CD14-positive monocyte (primary cell): Measurements from ENCODE around the gene THBS3. TPM values are rescaled to one million over a fixed set of nuclear protein-coding genes. Genes with fewer than 3 reads are reported as not detected.
"Not testable (repeated sequence)": the region's sequence is repeated elsewhere in the genome, so short reads cannot be mapped to it uniquely, and the experiment has no call there.

Experiments
- DNase-seq, 3 donors: peaks; one replicate each; pipeline ENCODE4 v3.0.0-alpha.2; 2011 to 2022
- H2AFZ ChIP-seq: 2 replicates; pipeline ENCODE4 v1.6.0; 2012; ENCODE audit warnings: mild to moderate bottlenecking, low read depth, low read length, inconsistent platforms; ENCODE audit not compliant: insufficient read depth, poor library complexity, severe bottlenecking
- H3K27ac ChIP-seq, 2 donors: 1 replicate in 1 of 2; 2 replicates in 1 of 2; pipeline ENCODE4 v1.5.1; 2012 to 2013; ENCODE audit warnings: low read length in 2 of 2, control low read depth in 1 of 2, inconsistent platforms in 1 of 2, low read depth in 1 of 2, mild to moderate bottlenecking in 1 of 2
- H3K27me3 ChIP-seq, 2 donors: one replicate each; pipeline versions ENCODE4 v1.6.0 to v1.6.1; 2011 to 2013; ENCODE audit warnings: low read length in 2 of 2; ENCODE audit not compliant: control insufficient read depth in 2 of 2, insufficient read depth in 2 of 2
- H3K36me3 ChIP-seq, 2 donors: replicated peaks in 1 of 2; 1 replicate in 1 of 2; 2 replicates in 1 of 2; pipeline versions ENCODE4 v1.5.1 to v1.6.1; 2012 to 2013; ENCODE audit warnings: low read length in 2 of 2, control low read depth in 1 of 2, inconsistent platforms in 1 of 2, mild to moderate bottlenecking in 1 of 2; ENCODE audit not compliant: insufficient read depth in 2 of 2, control insufficient read depth in 1 of 2
- H3K4me1 ChIP-seq, 2 donors: 1 replicate in 1 of 2; 2 replicates in 1 of 2; pipeline versions ENCODE4 v1.5.1 to v1.6.1; 2012 to 2013; ENCODE audit warnings: low read length in 2 of 2, control low read depth in 1 of 2, inconsistent platforms in 1 of 2, mild to moderate bottlenecking in 1 of 2, moderate library complexity in 1 of 2; ENCODE audit not compliant: insufficient read depth in 2 of 2, control insufficient read depth in 1 of 2
- H3K4me2 ChIP-seq: replicated peaks from 2 replicates; pipeline ENCODE3; 2012; ENCODE audit warnings: low read length, moderate library complexity, mild to moderate bottlenecking; ENCODE audit not compliant: poor library complexity, severe bottlenecking; ENCODE audit errors: extremely low read depth
- H3K4me3 ChIP-seq, 3 experiments: fragments of 200-600 bp in 1 of 3; sonication (generic) in 1 of 3; replicated peaks in 1 of 3; 1 replicate in 2 of 3; 2 replicates in 1 of 3; pipeline ENCODE4 v1.5.1; 2011 to 2013; ENCODE audit warnings: low read length in 3 of 3, mild to moderate bottlenecking in 3 of 3, control low read depth in 2 of 3, low read depth in 2 of 3, inconsistent platforms in 1 of 3, moderate library complexity in 1 of 3
- H3K79me2 ChIP-seq: 2 replicates; pipeline ENCODE4 v1.6.0; 2012; ENCODE audit warnings: mild to moderate bottlenecking, control low read depth, inconsistent platforms, low read length, moderate library complexity; ENCODE audit not compliant: insufficient read depth
- H3K9ac ChIP-seq: 2 replicates; pipeline ENCODE4 v1.6.0; 2017; ENCODE audit warnings: low read length, mild to moderate bottlenecking; ENCODE audit not compliant: insufficient read depth, poor library complexity, severe bottlenecking
- H3K9me3 ChIP-seq, 2 donors: replicated peaks in 1 of 2; 1 replicate in 1 of 2; 2 replicates in 1 of 2; pipeline versions ENCODE4 v1.5.1 to v1.6.1; 2012 to 2013; ENCODE audit warnings: low read length in 2 of 2, control low read depth in 1 of 2; ENCODE audit not compliant: control insufficient read depth in 1 of 2, insufficient read depth in 1 of 2
- H4K20me1 ChIP-seq: 2 replicates; pipeline ENCODE4 v1.6.0; 2012; ENCODE audit warnings: mild to moderate bottlenecking, low read length, control low read depth, moderate library complexity; ENCODE audit not compliant: insufficient read depth
- H3K27ac Mint-ChIP-seq, 7 donors: one replicate each; pipeline ENCODE4 v1.8.0; 2020; ENCODE audit warnings: mild to moderate bottlenecking in 7 of 7, mixed read lengths in 7 of 7, moderate library complexity in 6 of 7, inconsistent platforms in 2 of 7
- H3K27me3 Mint-ChIP-seq, 3 donors: one replicate each; pipeline ENCODE4 v1.8.0; 2021 to 2022; ENCODE audit warnings: low read depth in 3 of 3, mild to moderate bottlenecking in 3 of 3, mixed read lengths in 3 of 3, moderate library complexity in 3 of 3, inconsistent platforms in 1 of 3
- H3K36me3 Mint-ChIP-seq, 2 donors: one replicate each; pipeline ENCODE4 v1.8.0; 2020; ENCODE audit warnings: mixed read lengths in 2 of 2, inconsistent platforms in 1 of 2, mild to moderate bottlenecking in 1 of 2
- H3K4me1 Mint-ChIP-seq: one replicate; pipeline ENCODE4 v1.8.0; 2020; ENCODE audit warnings: mild to moderate bottlenecking, mixed read lengths
- H3K4me3 Mint-ChIP-seq, 2 donors: one replicate each; pipeline ENCODE4 v1.8.0; 2020; ENCODE audit warnings: mild to moderate bottlenecking in 2 of 2, mixed read lengths in 2 of 2, moderate library complexity in 1 of 2
- H3K9me3 Mint-ChIP-seq, 7 donors: one replicate each; pipeline ENCODE4 v1.8.0; 2020 to 2022; ENCODE audit warnings: mixed read lengths in 7 of 7, mild to moderate bottlenecking in 6 of 7, moderate library complexity in 6 of 7, inconsistent platforms in 2 of 7
- CTCF ChIP-seq: fragments of 200-600 bp; IDR thresholded peaks from one replicate; pipeline ENCODE4 v1.8.0; 2022; ENCODE audit warnings: antibody characterized with exemption, mild to moderate bottlenecking
- WGBS: methylation state at CpG from one replicate; pipeline ENCODE4 v1.1.5; 2013; ENCODE audit warnings: missing lambda C conversion rate; ENCODE audit not compliant: insufficient coverage; 5-methylcytosine and 5-hydroxymethylcytosine counted together
- intact Hi-C, 2 donors: fragments of 100-400 bp; cut with micrococcal nuclease; formaldehyde crosslinking; loops; one replicate each; pipeline versions ENCODE4 v1.15.0 to v1.15.1; 2023
- polyA plus RNA-seq, 3 donors: library from polyadenylated mRNA; depleted of rRNA in 1 of 3; unstranded in 2 of 3; stranded (reverse) in 1 of 3; fragments of 300-500 nt in 2 of 3; fragments of >200 nt in 1 of 3; fragmentation: Illumina TruSeq in 2 of 3; gene quantifications; 1 replicate in 2 of 3; 2 replicates in 1 of 3; pipeline ENCODE4 v1.2.3, GENCODE V29; 2012 to 2021

THBS3 gene
- polyA plus RNA-seq, 3 donors, result 3.2 to 50.7 (median 5.3) TPM

- no peaks in the 10 kb centered on the region for H3K79me2 ChIP-seq
- H3K9me3 ChIP-seq, result no peaks in the 10 kb centered on the region
- H3K27ac Mint-ChIP-seq, result peak overlapping the region in 1 of 7 donors; percentile 37
- no peaks in the 10 kb centered on the region for H3K36me3 ChIP-seq
- no peak for DNase-seq
- no peak overlapping the region for H3K9ac ChIP-seq
- H3K9me3 Mint-ChIP-seq, result peaks cover 0 to 7% (median 3%) of the 10 kb centered on the region in 7 donors
- peaks cover 27 to 35% of the 10 kb centered on the region in 2 donors for H3K4me1 ChIP-seq
- no peak overlapping the region for H3K27ac ChIP-seq
- no peaks in the 10 kb centered on the region for H4K20me1 ChIP-seq
- intact Hi-C loops, result no loop called here
- H3K27me3 Mint-ChIP-seq, result peaks cover 22 to 29% (median 23%) of the 10 kb centered on the region in 3 donors
- H3K4me1 Mint-ChIP-seq, result peaks cover 27% of the 10 kb centered on the region
- TF ChIP-seq CTCF, result no peak
- peak overlapping the region in 1 of 2 donors; percentile 87 for H3K4me3 Mint-ChIP-seq
- peaks cover 11 to 18% of the 10 kb centered on the region in 2 donors for H3K36me3 Mint-ChIP-seq
- no peak overlapping the region for H3K4me3 ChIP-seq
- WGBS, result no CpG with 5 or more reads among the region's 6 CpGs
- no peak overlapping the region for H2AFZ ChIP-seq
- H3K27me3 ChIP-seq, result peaks cover 4 to 18% of the 10 kb centered on the region in 2 donors
- no peak overlapping the region for H3K4me2 ChIP-seq
These were observed 11.4 kb downstream of the THBS3 start for GRCh38 chr1:155196103-155196892.

- Histone ChIP-seq H3K79me2 (no peaks in the 10 kb centered on the region), H2AFZ (no peak overlapping the region), H3K27me3 (peaks cover 4 to 18% of the 10 kb centered on the region in 2 donors), H3K4me1 (peaks cover 27 to 35% of the 10 kb centered on the region in 2 donors), H3K9ac (no peak overlapping the region), H3K4me2 (peak overlapping the region; percentile 81), H3K36me3 (no peaks in the 10 kb centered on the region), H3K9me3 (no peaks in the 10 kb centered on the region), H4K20me1 (no peaks in the 10 kb centered on the region), H3K4me3 (peak overlapping the region in 1 of 3 experiments; percentile 72), H3K27ac (no peak overlapping the region)
- intact Hi-C loops, result no loop called here
- TF ChIP-seq CTCF, result no peak
- H3K4me3 Mint-ChIP-seq, result peak overlapping the region; percentile 56 to 87
- DNase-seq, result no peak
- WGBS, result 74% methylated on average over 8 of the region's 27 CpGs
- H3K36me3 Mint-ChIP-seq, result peaks cover 11 to 18% of the 10 kb centered on the region in 2 donors
- H3K27me3 Mint-ChIP-seq, result peaks cover 22 to 29% (median 23%) of the 10 kb centered on the region in 3 donors
- peaks cover 0 to 7% (median 3%) of the 10 kb centered on the region in 7 donors for H3K9me3 Mint-ChIP-seq
- H3K4me1 Mint-ChIP-seq, result peaks cover 27% of the 10 kb centered on the region
- H3K27ac Mint-ChIP-seq, result peak overlapping the region in 3 of 7 donors; percentile 4 to 78 (median 70)
These were observed 12.2 kb downstream of the THBS3 start for GRCh38 chr1:155195201-155196102.

- Histone ChIP-seq H3K4me2 (peak overlapping the region; percentile 81), H3K4me1 (peaks cover 27 to 35% of the 10 kb centered on the region in 2 donors), H2AFZ (peak overlapping the region; percentile 79), H3K4me3 (peak overlapping the region in 2 of 3 experiments; percentile 26 to 72), H3K9ac (peak overlapping the region; percentile 48), H3K27me3 (peaks cover 4 to 18% of the 10 kb centered on the region in 2 donors)
- DNase-seq, H3K27ac ChIP-seq, H3K9me3 ChIP-seq, H4K20me1 ChIP-seq, H3K36me3 ChIP-seq, H3K9me3 Mint-ChIP-seq, H3K79me2 ChIP-seq, intact Hi-C loops: not testable (repeated sequence)
- Mint-ChIP-seq H3K27ac (peak overlapping the region in 6 of 7 donors; percentile 35 to 90 (median 68)), H3K27me3 (peaks cover 22 to 29% (median 23%) of the 10 kb centered on the region in 3 donors), H3K4me1 (peaks cover 27% of the 10 kb centered on the region), H3K36me3 (peaks cover 11 to 18% of the 10 kb centered on the region in 2 donors), H3K4me3 (peak overlapping the region; percentile 81 to 93)
- WGBS, result 4% methylated on average over 9 of the region's 16 CpGs
These were observed 13.8 kb downstream of the THBS3 start for GRCh38 chr1:155193991-155194240.
